ENCODE measurements around the gene MAP3K5.

- TF ChIP-seq CTCF (IDR thresholded peaks at IDR 0.05) (no peak), EP300 (IDR thresholded peaks at IDR 0.05) (no peak)
Observed at GRCh38 chr6:136654086-136654485, 138.2 kb downstream of the MAP3K5 start.
